ENCODE measurements around the gene UBE2I. TPM values are rescaled to one million over a fixed set of nuclear protein-coding genes. Genes with fewer than 3 reads are reported as not detected.
A peak's percentile ranks its signal among the peaks of the same experiment; 100 is the strongest.

The UBE2I gene
- 97.9 to 110 TPM (median 105 TPM) in 3 replicates for total RNA-seq
- long read RNA-seq, transcript UBE2I-203 (7 exons, 2,976 nt): major isoform, 42 of 53 reads
- long read RNA-seq, partial matches to known transcripts: 1 of 53 reads
- long read RNA-seq, other reads (novel, unspliced or antisense): 9 of 53 reads

- Mint-ChIP-seq H3K27me3 (ENCODE audit: low read depth) (no peaks in the 10 kb centered on the region), H3K27ac (ENCODE audit: unreplicated experiment) (peak within 1 kb of the TSS; percentile 99), H3K4me1 (ENCODE audit: low read depth) (peaks cover 31% of the 10 kb centered on the region), H3K9me3 (ENCODE audit: low read depth) (no peaks in the 10 kb centered on the region), H3K4me3 (ENCODE audit: unreplicated experiment) (peak within 1 kb of the TSS; percentile 90), H3K36me3 (ENCODE audit: low read depth) (no peaks in the 10 kb centered on the region)
- peak; percentile 98 for DNase-seq (ENCODE audit: low spot score)
- TF ChIP-seq CTCF (IDR thresholded peaks at IDR 0.05): no peak
These were observed at the start of gene UBE2I for GRCh38 chr16:1308977-1309885. Gene UBE2I (plus strand): TSS chr16:1309636. CDS start chr16:1314031, 4,395 bp downstream.

- Mint-ChIP-seq H3K27me3 (ENCODE audit: low read depth) (peaks cover 18% of the 10 kb centered on the region), H3K27ac (ENCODE audit: unreplicated experiment) (no peak overlapping the region), H3K9me3 (ENCODE audit: low read depth) (no peaks in the 10 kb centered on the region), H3K36me3 (ENCODE audit: low read depth) (no peaks in the 10 kb centered on the region), H3K4me1 (ENCODE audit: low read depth) (peaks cover 3% of the 10 kb centered on the region), H3K4me3 (ENCODE audit: unreplicated experiment) (no peak overlapping the region)
- no peak for TF ChIP-seq CTCF (IDR thresholded peaks at IDR 0.05)
- no peak for DNase-seq (ENCODE audit: low spot score)
These were observed 49.7 kb upstream of the UBE2I start for GRCh38 chr16:1259760-1260068.

- no peaks in the 10 kb centered on the region for H3K36me3 Mint-ChIP-seq (ENCODE audit: low read depth)
- TF ChIP-seq CTCF (IDR thresholded peaks at IDR 0.05): no peak
- no peak for DNase-seq (ENCODE audit: low spot score)
- H3K27me3 Mint-ChIP-seq (ENCODE audit: low read depth): peaks cover 18% of the 10 kb centered on the region
- H3K9me3 Mint-ChIP-seq (ENCODE audit: low read depth): no peaks in the 10 kb centered on the region
- peaks cover 3% of the 10 kb centered on the region for H3K4me1 Mint-ChIP-seq (ENCODE audit: low read depth)
- no peak overlapping the region for H3K27ac Mint-ChIP-seq (ENCODE audit: unreplicated experiment)
- H3K4me3 Mint-ChIP-seq (ENCODE audit: unreplicated experiment): no peak overlapping the region
These were observed 49.2 kb upstream of the UBE2I start for GRCh38 chr16:1260101-1260680.

GRCh38 chr16:1261131-1261892, 48.1 kb upstream of the UBE2I start:
- H3K4me3 Mint-ChIP-seq (ENCODE audit: unreplicated experiment): no peak overlapping the region
- no peak for TF ChIP-seq CTCF (IDR thresholded peaks at IDR 0.05)
- H3K36me3 Mint-ChIP-seq (ENCODE audit: low read depth): no peaks in the 10 kb centered on the region
- peaks cover 20% of the 10 kb centered on the region for H3K27me3 Mint-ChIP-seq (ENCODE audit: low read depth)
- peaks cover 3% of the 10 kb centered on the region for H3K4me1 Mint-ChIP-seq (ENCODE audit: low read depth)
- H3K27ac Mint-ChIP-seq (ENCODE audit: unreplicated experiment): no peak overlapping the region
- peaks cover 1% of the 10 kb centered on the region for H3K9me3 Mint-ChIP-seq (ENCODE audit: low read depth)
- DNase-seq (ENCODE audit: low spot score): peak; percentile 79
